Pancreas (tissue), 10 donors: ENCODE measurements around the gene E2F2. TPM values are rescaled to one million over a fixed set of nuclear protein-coding genes. Genes with fewer than 3 reads are reported as not detected.

Source experiments
- ATAC-seq, 4 donors: fragments of 200-7000 bp; cut with Tn5 transposase; one replicate each; pipeline versions ENCODE4 v1.8.0 to v1.9.1; 2020; ENCODE audit warnings: mild to moderate bottlenecking in 4 of 4, moderate library complexity in 4 of 4
- DNase-seq, 6 donors: peaks; one replicate each; pipeline ENCODE4 v3.0.0-alpha.2; 2020
- FAIRE-seq: peaks from 2 replicates; lab custom pipeline; 2012; peaks lifted over from hg19 to GRCh38; lab: Jason Lieb, UNC
- H3K27ac ChIP-seq, 4 donors: fragments of 200-600 bp; sonication (generic); 1 replicate in 3 of 4; 2 replicates in 1 of 4; pipeline versions ENCODE4 v1.5.0 to v1.8.0; 2020
- H3K27me3 ChIP-seq, 4 donors: fragments of 200-600 bp; one replicate each; pipeline ENCODE4 v1.8.0; 2021
- H3K36me3 ChIP-seq, 3 donors: fragments of 200-600 bp; sonication (generic) in 1 of 3; one replicate each; pipeline versions ENCODE4 v1.5.0 to v1.8.0; 2020 to 2021
- H3K4me1 ChIP-seq, 3 donors: fragments of 200-600 bp; one replicate each; pipeline ENCODE4 v1.8.0; 2021
- H3K4me3 ChIP-seq, 4 donors: fragments of 200-600 bp; sonication (generic) in 2 of 4; one replicate each; pipeline versions ENCODE4 v1.5.0 to v1.8.0; 2020 to 2021
- H3K9me3 ChIP-seq, 4 donors: fragments of 200-600 bp; one replicate each; pipeline ENCODE4 v1.8.0; 2021
- CTCF ChIP-seq, 4 donors: fragments of 200-600 bp; sonication (generic) in 3 of 4; IDR thresholded peaks; one replicate each; pipeline versions ENCODE4 v1.5.0 to v1.8.0; 2021; ENCODE audit warnings: antibody characterized with exemption in 4 of 4
- WGBS, 2 donors: extraction: QIAGEN DNeasy Blood & Tissue Kit; methylation state at CpG; one replicate each; pipeline ENCODE4 v1.1.7; 2013; 5-methylcytosine and 5-hydroxymethylcytosine counted together
- intact Hi-C, 3 donors: fragments of 100-400 bp; cut with DNase I; formaldehyde crosslinking; loops; one replicate each; pipeline versions ENCODE4 v1.11.1 to v1.14.2; 2022
- polyA plus RNA-seq, 2 donors: library from polyadenylated mRNA; stranded (reverse); fragments of 200-250 nt; gene quantifications; one replicate each; pipeline ENCODE4 v1.2.3, GENCODE V29; 2013
- total RNA-seq, 6 donors: library from RNA; stranded (reverse); fragmentation: NEBNext Ultra II Directional in 4 of 6; extraction: Animal tissue kit (Norgen Biotek cat#: 25700) in 4 of 6; gene quantifications; one replicate each; pipeline versions ENCODE4 v1.2.1 to v1.2.4, GENCODE V29; 2021 to 2023
- donor health status: healthy with polysubstance abuse.
- donor health status: DM: no; HTN: no; CAD: no; lungs with moderate emphysema.
- donor health status: DM: no; HTN: no; CAD: no.
- donor health status: control.
- donor health status: control.
- donor health status: Bipolar disorder and iron deficiency.
- donor health status: DM: yes; HTN: yes; CAD: no.
- donor health status: DM: no; HTN: no; CAD: no.
- donor health status: DM: no; HTN: no; CAD: no.
- donor health status: DM: yes; HTN: yes; CAD: no.

E2F2 gene
- total and polyA plus RNA-seq, 8 donors = 0.04 to 0.40 (median 0.15) TPM; not detected in 2

DNA sequence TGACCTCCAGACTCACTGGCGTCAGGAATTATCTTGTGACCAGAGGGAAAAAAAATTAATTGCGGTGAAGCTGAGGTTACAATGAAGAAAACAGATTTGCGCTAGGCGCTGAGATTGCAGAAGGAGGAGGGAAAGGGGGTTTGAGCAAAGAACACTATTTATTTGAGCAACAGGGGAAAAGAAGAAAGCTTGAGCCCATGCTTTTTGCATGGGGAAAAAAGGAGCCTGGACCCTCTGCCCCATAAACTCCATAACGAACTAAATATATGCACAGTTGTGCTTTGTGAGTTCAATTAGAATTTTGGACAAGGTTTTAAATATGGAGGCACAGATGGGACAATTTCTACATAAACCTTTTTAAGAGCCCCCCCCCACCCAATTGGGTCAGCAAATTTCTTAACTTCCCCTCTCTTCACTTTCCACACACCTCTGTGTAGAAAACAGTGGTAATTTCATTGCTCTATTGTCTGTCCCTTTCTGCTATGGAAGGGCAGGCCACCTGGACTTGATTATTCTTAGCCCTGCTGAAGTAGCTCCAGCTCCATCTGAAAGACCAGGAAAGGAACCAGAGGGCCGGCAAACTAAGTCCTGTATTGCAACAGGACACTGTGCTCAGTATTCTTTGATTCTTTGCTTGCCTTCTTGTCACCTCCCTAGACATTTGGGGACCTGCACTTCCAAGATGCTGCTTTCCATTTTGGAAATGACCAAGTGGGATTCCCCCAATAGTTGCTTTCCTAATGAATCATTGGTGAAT lies 29.1 kb upstream of the E2F2 start:
- no peak for DNase-seq
- WGBS, 2 donors = 32% methylated on average over 6 of the region's 6 CpGs
- Histone ChIP-seq H3K27ac (peak overlapping the region; percentile 74 to 93 (median 90)), H3K4me3 (peak overlapping the region in 2 of 4 donors; percentile 75 to 76), H3K4me1 (peaks cover 20 to 50% (median 22%) of the 10 kb centered on the region in 3 donors), H3K27me3 (no peaks in the 10 kb centered on the region), H3K9me3 (no peaks in the 10 kb centered on the region), H3K36me3 (no peaks in the 10 kb centered on the region)
- TF ChIP-seq CTCF (IDR thresholded peaks at IDR 0.05) = no peak
- no peak for ATAC-seq
- intact Hi-C loops = no loop called here
- no peak for FAIRE-seq

GRCh38 chr1:23559136-23559984 lies 28.3 kb upstream of the E2F2 start, which contains the start of gene ID3:
Gene ID3, minus strand, starts transcription at chr1:23559501. Its CDS starts 75 bp downstream, at chr1:23559426.
- peak within 1 kb of the TSS; percentile 74 to 93 (median 90) for H3K27ac ChIP-seq
- no peaks in the 10 kb centered on the region for H3K9me3 ChIP-seq
- WGBS, 2 donors = 0 to 1% methylated on average over 57 of the region's 57 CpGs
- TF ChIP-seq CTCF (IDR thresholded peaks at IDR 0.05) = no peak
- intact Hi-C loops = no loop called here
- no peaks in the 10 kb centered on the region for H3K27me3 ChIP-seq
- ATAC-seq (peak; percentile 68 to 85 (median 75)), DNase-seq (peak; percentile 95 to 98 (median 97)), FAIRE-seq (no peak)
- H3K4me1 ChIP-seq = peaks cover 20 to 51% (median 25%) of the 10 kb centered on the region in 3 donors
- H3K4me3 ChIP-seq = peak within 1 kb of the TSS; percentile 31 to 76 (median 56)
- H3K36me3 ChIP-seq = no peaks in the 10 kb centered on the region

DNA sequence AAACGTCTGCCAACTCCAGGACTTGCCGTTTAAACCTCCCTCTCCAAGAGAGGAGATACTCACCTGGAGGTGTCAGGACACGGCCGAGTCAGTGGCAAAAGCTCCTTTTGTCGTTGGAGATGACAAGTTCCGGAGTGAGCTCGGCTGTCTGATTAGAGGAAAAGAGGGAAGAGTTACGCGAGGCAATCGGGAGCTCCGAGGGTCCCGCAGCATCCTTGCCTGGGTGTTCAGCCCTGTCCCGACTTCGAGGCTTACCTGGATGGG lies 27.8 kb upstream of the E2F2 start:
- TF ChIP-seq CTCF (IDR thresholded peaks at IDR 0.05) = no peak
- Histone ChIP-seq H3K27me3 (no peaks in the 10 kb centered on the region), H3K4me1 (peaks cover 20 to 53% (median 25%) of the 10 kb centered on the region in 3 donors), H3K27ac (peak overlapping the region; percentile 74 to 93 (median 90)), H3K4me3 (peak overlapping the region; percentile 31 to 76 (median 56)), H3K9me3 (no peaks in the 10 kb centered on the region), H3K36me3 (no peaks in the 10 kb centered on the region)
- WGBS, 2 donors = 1 to 2% methylated on average over 14 of the region's 14 CpGs
- DNase-seq (no peak), ATAC-seq (peak in 1 of 4 donors; percentile 0), FAIRE-seq (no peak)
- intact Hi-C loops = no loop called here

- Histone ChIP-seq H3K4me1 (peaks cover 20 to 49% (median 25%) of the 10 kb centered on the region in 3 donors), H3K36me3 (no peaks in the 10 kb centered on the region), H3K4me3 (peak overlapping the region; percentile 31 to 76 (median 56)), H3K27me3 (no peaks in the 10 kb centered on the region), H3K27ac (peak overlapping the region; percentile 74 to 93 (median 90)), H3K9me3 (no peaks in the 10 kb centered on the region)
- WGBS, 2 donors = 10 to 13% methylated on average over 34 of the region's 34 CpGs
- DNase-seq (peak; percentile 82 to 94 (median 90)), ATAC-seq (peak; percentile 43 to 58 (median 48)), FAIRE-seq (no peak)
- TF ChIP-seq CTCF (IDR thresholded peaks at IDR 0.05) = no peak
- intact Hi-C loops = no loop called here
Observed at GRCh38 chr1:23558140-23558871, 27.3 kb upstream of the E2F2 start.
